HUES64 (cell line): ENCODE data around the gene TRAPPC2. TPM values are rescaled to one million over a fixed set of nuclear protein-coding genes. Genes with fewer than 3 reads are reported as not detected.
A peak's percentile ranks its signal among the peaks of the same experiment; 100 is the strongest.

ENCODE experiments used
- H3K27ac ChIP-seq: 2 replicates; pipeline ENCODE4 v1.7.0; 2013; ENCODE audit warnings: low read depth, low read length, inconsistent platforms
- H3K27me3 ChIP-seq: 2 replicates; pipeline ENCODE4 v1.6.1; 2013; ENCODE audit warnings: mild to moderate bottlenecking, low read length; ENCODE audit not compliant: insufficient read depth
- H3K36me3 ChIP-seq: 2 replicates; pipeline ENCODE4 v1.6.1; 2013; ENCODE audit warnings: mild to moderate bottlenecking, low read length; ENCODE audit not compliant: insufficient read depth
- H3K4me1 ChIP-seq: 2 replicates; pipeline ENCODE4 v1.6.1; 2013; ENCODE audit warnings: mild to moderate bottlenecking, low read length, moderate library complexity; ENCODE audit not compliant: insufficient read depth
- H3K4me3 ChIP-seq: 2 replicates; pipeline ENCODE4 v1.5.1; 2013; ENCODE audit warnings: mild to moderate bottlenecking, low read length, moderate library complexity
- H3K9ac ChIP-seq: 2 replicates; pipeline ENCODE4 v1.6.1; 2013; ENCODE audit warnings: mild to moderate bottlenecking, low read depth, low read length
- H3K9me3 ChIP-seq: 2 replicates; pipeline ENCODE4 v1.6.1; 2013; ENCODE audit warnings: low read depth, low read length; ENCODE audit not compliant: insufficient read depth
- WGBS: fragments of 150-250, 120-280 bp; methylation state at CpG from one replicate; pipeline ENCODE4 v1.1.7; 2013; ENCODE audit warnings: missing lambda C conversion rate; 5-methylcytosine and 5-hydroxymethylcytosine counted together
- polyA plus RNA-seq, 2 experiments: library from polyadenylated mRNA; stranded (reverse); fragments of 50-300 nt; gene quantifications; one replicate each; pipeline ENCODE4 v1.2.3, GENCODE V29; 2013

The TRAPPC2 gene
- 10.9 TPM for polyA plus RNA-seq (2013, experiment 1 of 2)
- 10.0 TPM for polyA plus RNA-seq (2013, experiment 2 of 2)

DNA sequence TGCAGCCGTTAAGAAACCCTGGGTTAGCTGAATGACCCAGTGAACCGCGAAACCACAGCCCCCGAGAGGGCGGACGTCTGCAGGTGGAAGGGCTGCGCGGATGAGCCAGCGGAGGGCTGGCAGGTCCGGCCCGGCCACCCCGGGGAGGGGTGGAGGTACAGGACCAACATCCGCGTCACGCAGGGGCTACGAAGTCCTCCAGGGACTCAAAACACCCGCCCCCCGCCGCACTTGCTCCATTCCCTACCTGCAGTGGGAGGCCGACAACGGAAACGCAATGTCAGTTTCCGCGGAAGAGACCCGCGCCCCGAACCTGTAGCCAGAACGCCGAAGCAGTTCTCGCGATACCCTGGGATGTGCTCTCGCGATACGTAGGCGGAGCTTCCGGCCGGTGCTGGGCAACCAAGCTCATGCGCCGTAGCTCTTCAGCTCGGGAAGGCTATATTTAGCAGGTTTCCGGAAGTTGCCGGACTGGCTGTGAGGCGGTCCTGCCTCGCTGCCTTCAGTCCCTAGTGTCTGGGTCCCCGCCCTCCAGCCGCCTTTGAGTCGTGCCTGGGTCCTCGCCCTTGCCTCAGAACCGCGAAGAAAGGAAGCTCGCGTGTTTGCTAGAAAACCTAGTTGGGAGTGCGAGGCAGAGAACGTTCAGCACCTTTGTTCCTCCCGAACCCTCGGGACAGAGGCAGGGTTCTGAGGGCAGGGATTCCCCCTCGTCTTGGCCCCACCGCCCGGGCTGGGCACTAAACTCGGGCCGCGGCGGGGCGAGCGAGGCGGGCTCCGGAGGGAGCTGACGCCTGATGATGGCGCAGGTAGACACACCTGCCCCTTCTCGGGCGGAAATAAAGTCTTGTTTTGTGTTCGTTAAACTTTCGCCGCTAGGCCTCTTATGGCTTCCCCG, at the start of gene TRAPPC2, which contains the start of gene OFD1:
TSS of gene TRAPPC2 (minus strand) at position 343 of the 895 bp plus-strand sequence. CDS start 14,657 bp downstream, outside the sequence.
TSS of gene OFD1 (plus strand) at position 471 of the 895 bp plus-strand sequence. CDS start at position 795, 324 bp downstream.
- Histone ChIP-seq H3K27ac (peak within 1 kb of the TSS; percentile 99), H3K4me3 (peak within 1 kb of the TSS; percentile 100), H3K9me3 (no peaks in the 10 kb centered on the region), H3K27me3 (no peaks in the 10 kb centered on the region), H3K4me1 (peaks cover 4% of the 10 kb centered on the region; the same call in 1 of the 2 replicates), H3K9ac (peak within 1 kb of the TSS; percentile 98), H3K36me3 (peaks cover 39% of the 10 kb centered on the region)
- WGBS = under 1% methylated on average over 75 of the region's 75 CpGs

DNA sequence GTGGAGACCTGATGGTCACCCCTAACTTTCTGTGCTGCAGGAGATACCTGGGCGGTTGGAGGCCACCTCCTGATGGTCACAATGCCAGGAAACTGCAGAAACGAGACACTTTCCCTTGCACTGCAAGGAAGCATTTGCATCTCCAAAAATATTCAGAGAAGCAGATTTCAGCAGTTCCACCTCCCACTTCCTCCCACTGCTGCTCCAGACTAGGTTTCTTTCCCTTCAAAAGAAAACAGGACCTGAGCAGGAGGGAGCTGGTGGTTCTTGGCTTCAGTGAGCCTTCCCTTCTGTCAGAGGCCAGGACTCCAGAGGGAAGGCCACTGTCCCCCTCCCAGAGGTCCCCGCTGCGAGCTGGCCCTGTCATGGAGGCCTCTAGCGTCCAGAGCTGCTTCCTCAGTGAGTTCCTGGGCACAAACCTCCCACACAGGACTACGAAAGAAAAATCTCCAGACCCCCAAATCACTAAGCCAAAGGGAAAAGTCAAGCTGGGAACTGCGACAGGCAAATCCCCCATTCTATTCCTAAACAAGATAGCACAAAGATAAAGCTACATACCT, 46.5 kb upstream of the TRAPPC2 start:
- Histone ChIP-seq H3K36me3 (peaks cover 53% of the 10 kb centered on the region), H3K4me1 (no peaks in the 10 kb centered on the region; the same call in 1 of the 2 replicates), H3K9me3 (no peaks in the 10 kb centered on the region), H3K27me3 (no peaks in the 10 kb centered on the region), H3K4me3 (no peak overlapping the region), H3K9ac (no peak overlapping the region), H3K27ac (peak overlapping the region; percentile 41; the same call in 1 of the 2 replicates)
- 75% methylated on average over 7 of the region's 7 CpGs for WGBS

DNA sequence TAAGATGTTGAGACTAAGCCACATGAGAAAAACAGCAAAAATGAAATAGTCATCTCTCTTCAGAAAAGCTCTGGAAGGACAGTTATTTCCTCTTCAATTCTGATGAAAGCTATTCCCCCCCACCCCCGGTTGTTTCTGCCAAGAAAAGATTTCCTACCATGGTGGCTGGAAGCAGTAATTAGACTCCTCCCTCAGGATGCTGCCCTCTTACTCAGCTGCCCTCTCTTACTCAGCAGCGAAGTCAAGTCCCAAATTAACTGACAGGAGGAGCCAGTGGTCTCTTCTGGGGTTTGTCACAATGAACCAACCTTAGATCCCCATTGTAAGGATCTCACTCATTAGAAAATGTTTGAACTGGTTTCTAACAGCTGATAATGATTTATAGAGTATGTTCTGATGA, 44.5 kb upstream of the TRAPPC2 start:
- Histone ChIP-seq H3K4me1 (no peaks in the 10 kb centered on the region; the same call in 1 of the 2 replicates), H3K9me3 (no peaks in the 10 kb centered on the region), H3K36me3 (peaks cover 73% of the 10 kb centered on the region), H3K27ac (no peak overlapping the region), H3K4me3 (no peak overlapping the region), H3K27me3 (no peaks in the 10 kb centered on the region), H3K9ac (no peak overlapping the region)
- 41% methylated on average over 2 of the region's 2 CpGs for WGBS

DNA sequence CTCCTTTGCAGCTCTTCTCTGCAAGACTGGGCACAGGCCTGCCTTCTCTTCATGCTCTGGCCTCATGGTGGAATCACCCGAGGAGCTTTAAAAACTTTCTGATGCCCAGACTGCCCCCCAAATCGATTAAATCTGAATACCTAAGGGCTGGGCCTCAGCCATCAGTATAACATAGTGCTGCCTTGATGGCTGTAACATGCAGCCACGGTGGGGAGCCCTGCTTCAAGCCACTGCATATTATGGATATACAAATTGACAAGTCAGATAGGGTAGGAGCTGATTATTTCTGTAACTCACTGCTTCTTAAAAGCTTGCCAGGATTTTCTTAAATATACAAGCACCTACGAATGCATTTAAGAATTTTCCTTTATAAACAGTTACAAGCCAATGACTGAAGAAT, 42.0 kb upstream of the TRAPPC2 start:
- H3K9me3 ChIP-seq = no peaks in the 10 kb centered on the region
- 89% methylated on average over 4 of the region's 4 CpGs for WGBS
- H3K9ac ChIP-seq = no peak overlapping the region
- H3K36me3 ChIP-seq = peaks cover 80% of the 10 kb centered on the region
- no peaks in the 10 kb centered on the region; the same call in 1 of the 2 replicates for H3K4me1 ChIP-seq
- no peak overlapping the region for H3K4me3 ChIP-seq
- H3K27me3 ChIP-seq = no peaks in the 10 kb centered on the region
- H3K27ac ChIP-seq = no peak overlapping the region

DNA sequence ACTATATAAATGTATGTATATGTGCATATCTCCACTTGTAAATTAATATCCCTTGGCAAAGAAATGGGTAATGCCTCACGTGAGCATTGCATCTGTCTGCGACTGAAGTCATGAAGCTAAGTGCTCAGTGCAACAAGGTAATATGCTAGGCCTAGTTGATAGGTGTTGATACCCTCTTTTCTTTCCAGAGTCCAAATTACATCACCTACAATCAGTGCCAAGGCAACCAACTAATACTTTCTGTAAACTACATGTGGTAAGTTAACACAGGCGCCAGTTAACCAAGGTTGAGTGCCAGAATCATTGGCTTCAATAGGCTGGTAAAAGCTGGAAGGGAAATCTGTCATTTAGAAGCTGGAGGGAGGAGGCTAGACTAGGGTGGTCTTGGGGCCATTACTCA, 41.4 kb upstream of the TRAPPC2 start:
- Histone ChIP-seq H3K9ac (no peak overlapping the region), H3K36me3 (peaks cover 85% of the 10 kb centered on the region), H3K27me3 (no peaks in the 10 kb centered on the region), H3K4me3 (no peak overlapping the region), H3K4me1 (no peaks in the 10 kb centered on the region; the same call in 1 of the 2 replicates), H3K27ac (no peak overlapping the region), H3K9me3 (no peaks in the 10 kb centered on the region)
- WGBS = 93% methylated on average over 3 of the region's 3 CpGs

DNA sequence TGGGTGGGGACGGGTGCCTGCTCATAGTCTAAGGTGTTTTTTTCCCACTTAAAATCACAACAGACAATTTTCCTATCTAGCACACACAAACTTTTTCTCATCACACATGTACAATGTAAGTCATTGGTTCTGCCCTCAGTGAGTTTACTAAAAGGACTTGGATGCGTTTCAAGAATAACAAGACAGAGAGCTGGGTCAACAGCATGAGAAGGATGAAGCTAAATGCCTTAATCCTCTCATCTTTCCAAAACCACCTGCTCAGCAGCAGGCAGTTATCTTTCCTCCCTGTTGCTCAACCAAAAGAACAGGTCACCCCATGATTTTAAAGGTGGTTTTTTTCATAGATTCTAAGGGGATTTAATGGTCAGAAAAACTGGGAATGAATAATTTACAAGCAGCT, 40.3 kb upstream of the TRAPPC2 start:
- H3K4me3 ChIP-seq = no peak overlapping the region
- WGBS = 84% methylated on average over 2 of the region's 2 CpGs
- H3K27ac ChIP-seq = no peak overlapping the region
- no peak overlapping the region for H3K9ac ChIP-seq
- H3K27me3 ChIP-seq = no peaks in the 10 kb centered on the region
- no peaks in the 10 kb centered on the region for H3K9me3 ChIP-seq
- peaks cover 92% of the 10 kb centered on the region for H3K36me3 ChIP-seq
- no peaks in the 10 kb centered on the region; the same call in 1 of the 2 replicates for H3K4me1 ChIP-seq

DNA sequence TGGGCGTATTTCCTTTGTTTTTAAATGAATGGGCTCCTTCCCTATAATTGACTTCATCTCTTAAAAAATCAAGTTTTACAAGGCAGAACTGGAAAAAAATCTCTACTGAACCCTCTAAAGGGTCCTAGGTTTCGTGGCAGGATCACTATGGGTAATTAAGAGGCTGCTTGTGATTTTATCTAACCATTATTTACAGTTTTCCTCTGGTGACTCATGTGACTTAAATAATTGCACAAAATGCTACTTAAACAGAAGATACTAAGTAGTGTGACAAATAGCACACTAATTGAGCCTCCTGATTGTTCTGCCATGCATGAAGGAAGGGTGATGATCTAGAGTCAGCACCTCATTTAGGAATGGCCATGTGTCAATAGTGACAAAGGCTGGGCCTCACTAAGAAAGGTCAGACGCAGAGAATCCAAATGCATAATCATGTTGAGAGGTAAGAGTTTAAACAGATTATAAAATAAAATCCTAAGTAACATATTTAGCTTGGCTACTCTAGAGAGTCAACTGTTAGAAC, 35.7 kb upstream of the TRAPPC2 start:
- Histone ChIP-seq H3K4me3 (no peak overlapping the region), H3K4me1 (no peaks in the 10 kb centered on the region), H3K9me3 (no peaks in the 10 kb centered on the region), H3K36me3 (peaks cover 93% of the 10 kb centered on the region), H3K27ac (no peak overlapping the region), H3K27me3 (no peaks in the 10 kb centered on the region), H3K9ac (no peak overlapping the region)
- WGBS = no CpG with 5 or more reads among the region's 3 CpGs

DNA sequence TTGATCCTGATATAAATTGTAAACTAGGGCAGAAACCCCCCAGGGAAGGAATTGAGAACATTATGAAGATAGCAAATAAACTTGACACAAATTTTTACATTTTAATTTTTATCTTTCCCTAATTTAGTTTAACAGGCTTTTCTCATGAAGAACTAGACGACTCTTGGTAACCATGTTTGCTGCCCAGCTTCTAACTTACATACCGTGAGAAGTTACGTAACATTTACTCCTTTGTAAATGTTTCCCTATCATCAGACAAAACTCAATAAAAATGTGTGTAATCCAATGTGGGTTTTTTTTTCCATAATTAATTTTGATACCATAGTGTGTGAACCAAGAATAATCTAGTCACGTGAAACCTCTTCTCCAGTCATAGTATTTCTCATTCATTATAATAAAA, 34.5 kb upstream of the TRAPPC2 start:
- WGBS = 98% methylated on average over 3 of the region's 4 CpGs
- Histone ChIP-seq H3K36me3 (peaks cover 86% of the 10 kb centered on the region), H3K4me3 (no peak overlapping the region), H3K27me3 (no peaks in the 10 kb centered on the region), H3K9me3 (no peaks in the 10 kb centered on the region), H3K4me1 (peaks cover 7% of the 10 kb centered on the region; the same call in 1 of the 2 replicates), H3K9ac (no peak overlapping the region), H3K27ac (no peak overlapping the region)

DNA sequence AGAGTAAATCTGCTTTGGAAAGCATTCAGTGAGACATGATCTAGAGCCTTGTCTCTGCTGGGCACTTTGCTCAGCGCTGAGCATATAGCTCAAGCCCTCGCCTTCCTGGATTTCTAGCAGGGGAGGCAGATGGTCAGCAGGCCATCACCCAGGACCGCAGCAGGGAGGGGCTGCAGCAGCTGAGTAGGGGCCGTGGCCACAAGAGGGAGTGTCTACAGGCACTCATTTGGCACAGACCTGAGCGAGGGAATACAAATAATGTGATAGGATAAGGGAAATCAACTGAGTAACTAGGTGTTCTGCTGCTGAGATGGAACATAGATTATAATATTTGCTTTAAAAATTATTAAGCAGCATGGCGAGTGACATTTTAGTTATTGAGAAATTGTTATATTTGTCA, 30.3 kb upstream of the TRAPPC2 start:
- Histone ChIP-seq H3K9me3 (no peaks in the 10 kb centered on the region), H3K27ac (peak overlapping the region; percentile 36), H3K4me3 (no peak overlapping the region), H3K4me1 (peaks cover 33% of the 10 kb centered on the region), H3K9ac (no peak overlapping the region), H3K27me3 (no peaks in the 10 kb centered on the region), H3K36me3 (peaks cover 77% of the 10 kb centered on the region)
- 48% methylated on average over 5 of the region's 6 CpGs for WGBS

DNA sequence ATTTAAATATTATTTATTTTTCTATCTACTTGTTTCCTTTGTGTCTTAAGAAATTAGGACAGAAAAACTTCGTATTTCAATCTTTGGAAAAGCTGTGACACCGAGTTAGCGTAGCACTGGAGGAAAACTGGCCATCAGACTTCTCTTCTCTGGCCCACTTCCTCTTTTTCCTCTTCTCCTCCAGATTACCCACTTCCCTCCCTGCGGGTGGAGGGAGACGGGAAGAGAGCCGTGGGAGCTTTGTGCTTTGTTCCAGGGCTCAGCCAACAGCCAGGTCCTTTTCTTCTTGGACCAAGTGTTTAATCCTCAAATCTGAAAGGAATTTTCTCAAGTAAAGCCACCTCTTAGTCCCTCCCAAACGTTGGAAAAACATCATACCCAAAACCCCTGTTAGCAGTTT, 29.9 kb upstream of the TRAPPC2 start:
- Histone ChIP-seq H3K9me3 (no peaks in the 10 kb centered on the region), H3K4me1 (peaks cover 33% of the 10 kb centered on the region), H3K4me3 (no peak overlapping the region), H3K36me3 (peaks cover 77% of the 10 kb centered on the region), H3K27me3 (no peaks in the 10 kb centered on the region), H3K9ac (no peak overlapping the region), H3K27ac (peak overlapping the region; percentile 36)
- 70% methylated on average over 6 of the region's 7 CpGs for WGBS

DNA sequence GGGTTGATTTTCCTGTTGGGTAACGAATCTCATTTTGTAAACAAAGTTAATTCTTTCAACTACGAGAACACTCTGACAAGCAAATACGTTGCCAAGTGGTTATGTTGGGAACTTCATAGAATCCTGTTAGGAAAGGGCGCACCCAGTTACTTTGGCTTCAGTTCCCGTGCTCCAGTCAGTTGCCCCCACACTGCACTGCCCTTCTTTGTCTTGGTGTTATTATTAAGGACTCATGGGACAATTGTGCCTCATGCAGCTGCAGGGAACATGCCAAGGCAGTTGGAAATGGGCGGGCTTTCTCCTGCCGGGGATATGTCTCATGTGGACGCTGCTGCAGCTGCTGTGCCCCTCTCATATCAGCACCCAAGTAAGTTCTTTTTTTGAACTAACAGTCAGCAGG, 29.1 kb upstream of the TRAPPC2 start:
- Histone ChIP-seq H3K27ac (peak overlapping the region; percentile 18; the same call in 1 of the 2 replicates), H3K9me3 (no peaks in the 10 kb centered on the region), H3K4me1 (peaks cover 33% of the 10 kb centered on the region), H3K9ac (no peak overlapping the region), H3K4me3 (no peak overlapping the region), H3K27me3 (no peaks in the 10 kb centered on the region), H3K36me3 (peaks cover 77% of the 10 kb centered on the region)
- 88% methylated on average over 7 of the region's 8 CpGs for WGBS
